Middle frontal gyrus (tissue), 1 donor: Measurements from ENCODE around the gene CNNM4.

Experiments
- DNase-seq: peaks from one replicate; pipeline ENCODE4 v3.0.0-alpha.2; 2015; ENCODE audit warnings: low spot score; ENCODE audit errors: extremely low spot score

Gene CNNM4

DNA sequence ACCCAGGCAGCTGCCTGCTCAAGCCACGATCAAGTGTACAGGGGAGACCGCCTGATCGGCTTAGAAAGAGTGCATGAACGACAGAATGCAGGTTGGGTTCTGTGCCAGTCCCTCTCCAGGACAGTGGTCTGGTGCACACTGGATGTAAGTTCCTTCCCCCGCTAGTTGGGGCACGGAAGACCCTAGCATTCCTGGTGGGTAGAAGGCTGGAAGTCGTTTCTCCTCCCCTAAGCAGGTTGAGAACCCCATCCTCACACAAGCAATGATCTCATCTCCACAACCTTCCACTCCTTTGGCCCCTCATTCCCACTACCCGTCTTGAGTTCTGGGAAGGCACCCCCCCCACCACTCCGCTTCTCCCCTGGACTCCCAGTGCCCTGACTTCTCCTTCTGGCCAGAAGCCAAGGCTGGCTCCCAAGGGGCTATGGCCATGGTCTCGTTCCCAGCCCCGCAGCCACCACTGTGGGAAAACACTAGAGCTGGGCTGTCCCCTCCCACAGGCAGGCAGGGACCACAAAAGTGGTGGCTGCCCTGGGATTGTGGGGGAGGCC, 98.5 kb downstream of the CNNM4 start:
- DNase-seq: no peak

DNA sequence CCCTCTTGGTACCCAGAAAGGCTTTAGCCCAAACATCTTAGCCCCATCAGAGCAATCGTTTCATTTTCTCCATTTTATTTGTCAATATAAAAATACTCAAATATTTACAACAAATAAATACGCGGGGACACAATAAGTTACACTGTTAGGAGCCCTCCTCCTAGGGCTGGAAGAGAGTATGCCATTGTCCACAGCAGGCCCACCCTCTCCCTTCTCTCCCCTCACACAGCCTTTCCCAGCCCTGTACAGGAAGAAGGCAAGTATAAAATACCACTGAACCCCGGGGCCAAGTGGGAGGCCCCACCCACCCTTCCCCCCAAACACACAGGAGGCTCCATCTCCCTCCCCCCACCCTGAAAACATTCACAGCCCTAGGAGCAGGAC, 99.0 kb downstream of the CNNM4 start:
- no peak for DNase-seq

DNA sequence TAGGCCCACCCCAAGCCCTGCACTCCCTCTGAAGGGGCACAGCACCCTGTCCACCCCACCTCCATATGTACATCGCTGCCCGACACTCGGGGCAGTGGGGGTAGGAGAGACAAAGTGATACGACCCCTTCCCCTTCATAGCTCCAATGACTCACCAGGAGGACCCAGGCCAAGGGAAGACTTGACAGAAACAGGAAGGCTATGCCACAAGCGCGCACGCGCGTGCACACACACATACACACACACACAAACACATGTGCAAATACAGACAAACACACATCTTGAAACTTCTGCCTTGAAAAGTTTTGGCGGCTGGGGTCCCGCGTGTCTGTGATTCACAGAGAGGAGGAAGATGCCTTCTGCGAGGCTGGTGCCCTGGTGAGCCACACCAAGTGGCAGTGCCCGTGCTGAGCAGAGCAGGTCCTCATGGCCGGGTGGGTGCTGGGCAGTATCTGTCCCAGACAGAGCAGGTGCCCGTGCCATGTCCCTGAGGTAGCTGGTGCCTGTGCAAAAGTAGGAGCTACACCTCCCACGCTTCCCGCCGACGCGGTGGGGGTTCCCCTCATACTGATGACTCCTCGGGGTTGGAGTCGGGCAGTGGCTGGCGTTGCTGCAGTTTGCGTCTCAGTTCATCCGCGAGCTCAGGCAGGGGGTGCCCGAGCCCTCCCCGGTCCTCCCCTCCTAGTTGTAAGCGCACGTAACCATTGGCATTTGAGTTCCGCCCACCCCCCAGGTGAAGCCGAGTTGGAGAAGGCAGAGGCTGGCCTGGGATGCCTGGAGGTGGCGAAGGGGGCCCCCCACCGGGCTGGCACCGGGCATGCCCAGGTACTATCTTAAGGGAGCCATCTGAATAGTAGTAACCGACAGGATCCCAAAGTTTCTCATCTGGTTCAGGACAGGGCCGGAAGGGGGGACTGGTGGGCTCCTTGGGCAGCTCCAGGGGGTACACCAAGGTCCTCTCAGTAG, 99.6 kb downstream of the CNNM4 start:
- no peak for DNase-seq

DNA sequence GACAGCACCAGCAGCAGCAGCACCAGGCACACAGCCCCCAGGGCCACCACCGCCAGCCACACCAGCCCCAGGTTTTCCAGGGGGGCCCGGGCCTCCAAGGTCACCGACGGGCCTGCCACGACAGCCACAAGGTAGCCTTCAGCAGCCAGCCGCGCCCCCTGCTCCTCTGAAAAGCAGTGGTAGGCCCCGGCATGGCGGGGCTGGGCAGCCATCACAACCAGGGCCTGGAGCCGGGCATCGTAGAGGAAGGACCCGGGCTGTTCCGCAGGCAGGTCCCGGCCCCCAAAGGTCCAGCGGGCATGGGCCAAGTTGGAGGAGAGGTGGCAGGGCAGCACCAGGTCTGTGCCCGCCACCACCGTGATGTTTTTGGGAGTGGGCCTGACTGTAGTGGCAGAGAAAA, 100.4 kb downstream of the CNNM4 start:
- no peak for DNase-seq
